ENCODE measurements around the gene ERVV-1.

DNA sequence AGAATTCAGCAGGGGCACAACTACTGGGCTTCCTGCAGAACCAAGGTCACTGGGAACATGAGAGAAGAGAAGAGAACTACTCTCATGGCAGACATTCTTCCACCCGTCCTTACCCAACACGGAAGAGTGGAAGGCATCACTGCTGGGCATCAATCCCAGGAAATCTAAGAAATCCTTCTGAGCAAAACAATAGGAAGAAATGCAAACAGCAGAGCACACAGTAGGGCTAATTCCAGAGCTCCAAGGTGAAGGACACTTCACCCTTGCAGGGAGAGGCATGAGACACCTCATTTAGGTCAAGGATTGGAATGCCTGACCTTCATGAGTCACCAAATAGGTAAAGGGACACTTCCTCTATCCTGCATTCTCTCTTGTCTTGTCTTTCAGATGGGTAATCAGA lies 33.7 kb downstream of the ERVV-1 start:
- TF ChIP-seq POLR2AphosphoS5 (IDR thresholded peaks at IDR 0.05; ENCODE audit: low read depth, low read length) (no peak), POLR2A (IDR thresholded peaks at IDR 0.05; ENCODE audit: low read depth, low read length) (no peak)

Data from GM12892 (cell line).